SU-DHL-6 (cell line): ENCODE measurements around the gene LCN10.

ENCODE experiments used
- H2AFZ ChIP-seq: fragments of 200-600 bp; sonication (generic); 2 replicates; pipeline ENCODE4 v1.6.1; 2014; ENCODE audit warnings: low read depth, mild to moderate bottlenecking, moderate library complexity, mixed read lengths, antibody characterized with exemption, low read length; ENCODE audit not compliant: severe bottlenecking
- H3F3A ChIP-seq: fragments of 200-600 bp; shearing (Covaris generic); 2 replicates; pipeline ENCODE4 v1.6.0; 2016; ENCODE audit warnings: antibody characterized with exemption, mild to moderate bottlenecking; ENCODE audit not compliant: insufficient read depth
- H3K27ac ChIP-seq: fragments of 200-600 bp; sonication (generic); 2 replicates; pipeline ENCODE4 v1.5.1; 2016; ENCODE audit warnings: low read depth, mild to moderate bottlenecking, low read length, moderate library complexity, mixed read lengths
- H3K27me3 ChIP-seq: fragments of 200-600 bp; sonication (generic), shearing (Covaris generic); 2 replicates; pipeline ENCODE4 v1.6.0; 2014; ENCODE audit warnings: mild to moderate bottlenecking, low read length
- H3K36me3 ChIP-seq: fragments of 200-600 bp; sonication (generic); 2 replicates; pipeline ENCODE4 v1.6.1; 2014; ENCODE audit warnings: mild to moderate bottlenecking, low read length, mixed read lengths
- H3K4me2 ChIP-seq: fragments of 300-600, 200-600 bp; shearing (Covaris generic), sonication (generic); 2 replicates; pipeline ENCODE4 v1.6.0; 2014; ENCODE audit warnings: low read length, low read depth, mild to moderate bottlenecking; ENCODE audit not compliant: poor library complexity, severe bottlenecking
- H3K4me3 ChIP-seq: fragments of 200-600 bp; sonication (generic); 2 replicates; pipeline ENCODE4 v1.5.1; 2014; ENCODE audit warnings: antibody characterized with exemption, low read length, mild to moderate bottlenecking, mixed read lengths; ENCODE audit not compliant: insufficient read depth, poor library complexity, severe bottlenecking
- H3K79me2 ChIP-seq: fragments of 200-600 bp; sonication (generic); 2 replicates; pipeline ENCODE4 v1.6.1; 2014; ENCODE audit warnings: mild to moderate bottlenecking, low read length, moderate library complexity; ENCODE audit not compliant: insufficient read depth
- H3K9ac ChIP-seq: fragments of 200-600 bp; sonication (generic); 2 replicates; pipeline ENCODE4 v1.7.0; 2014; ENCODE audit warnings: mild to moderate bottlenecking, low read length
- H3K9me2 ChIP-seq: fragments of 200-600 bp; sonication (generic); replicated peaks from 2 replicates; pipeline ENCODE4 v1.6.1; 2014; ENCODE audit warnings: low read length; ENCODE audit not compliant: insufficient read depth
- H3K9me3 ChIP-seq: fragments of 200-600 bp; sonication (generic); 2 replicates; pipeline ENCODE4 v1.6.1; 2014; ENCODE audit warnings: low read length, mixed read lengths; ENCODE audit not compliant: insufficient read depth
- H4K20me1 ChIP-seq: fragments of 200-600 bp; sonication (generic); 2 replicates; pipeline ENCODE4 v1.6.1; 2014; ENCODE audit warnings: low read depth, mild to moderate bottlenecking, antibody characterized with exemption, low read length, moderate library complexity, mixed read lengths
- CTCF ChIP-seq: fragments of 200-600 bp; sonication (generic); IDR thresholded peaks from one replicate; pipeline ENCODE4 v1.5.1; 2017; ENCODE audit warnings: antibody characterized with exemption, mild to moderate bottlenecking, low read length, moderate library complexity; ENCODE audit not compliant: insufficient read depth, poor library complexity, severe bottlenecking
- EZH2phosphoT487 ChIP-seq: fragments of 200-600 bp; sonication (generic), shearing (Covaris generic); conservative IDR thresholded peaks from 2 replicates; pipeline ENCODE4 v1.6.1; 2018; ENCODE audit warnings: mild to moderate bottlenecking, antibody characterized with exemption, low read length, moderate library complexity, mixed read lengths

The LCN10 gene

GRCh38 chr9:136723362-136723976 lies 19.3 kb downstream of the LCN10 start:
- no peak overlapping the region for H3K4me3 ChIP-seq

GRCh38 chr9:136722969-136723356 lies 19.8 kb downstream of the LCN10 start:
- no peak overlapping the region for H2AFZ ChIP-seq
- TF ChIP-seq CTCF (no peak), EZH2phosphoT487 (no peak)
- peaks cover 31% of the 10 kb centered on the region for H3F3A ChIP-seq
- peaks cover 18% of the 10 kb centered on the region; the same call in 1 of the 2 replicates for H4K20me1 ChIP-seq
- no peak overlapping the region for H3K4me3 ChIP-seq
- no peak overlapping the region for H3K4me2 ChIP-seq
- H3K27ac ChIP-seq, result no peak overlapping the region
- peaks cover 16% of the 10 kb centered on the region for H3K79me2 ChIP-seq
- H3K27me3 ChIP-seq, result no peaks in the 10 kb centered on the region
- peaks cover 24% of the 10 kb centered on the region for H3K36me3 ChIP-seq
- H3K9me3 ChIP-seq, result no peaks in the 10 kb centered on the region
- no peak overlapping the region for H3K9ac ChIP-seq
- no peaks in the 10 kb centered on the region for H3K9me2 ChIP-seq

More at GRCh38 chr9:136723362-136723976, 19.3 kb downstream of the LCN10 start:
- Histone ChIP-seq H3K36me3 (peaks cover 24% of the 10 kb centered on the region), H3F3A (peaks cover 31% of the 10 kb centered on the region), H3K27ac (no peak overlapping the region), H3K79me2 (peaks cover 16% of the 10 kb centered on the region), H3K4me2 (no peak overlapping the region), H3K9ac (no peak overlapping the region), H4K20me1 (peaks cover 18% of the 10 kb centered on the region; the same call in 1 of the 2 replicates), H3K9me2 (no peaks in the 10 kb centered on the region), H2AFZ (no peak overlapping the region), H3K9me3 (no peaks in the 10 kb centered on the region), H3K27me3 (no peaks in the 10 kb centered on the region)
- TF ChIP-seq EZH2phosphoT487 (no peak), CTCF (no peak)

DNA sequence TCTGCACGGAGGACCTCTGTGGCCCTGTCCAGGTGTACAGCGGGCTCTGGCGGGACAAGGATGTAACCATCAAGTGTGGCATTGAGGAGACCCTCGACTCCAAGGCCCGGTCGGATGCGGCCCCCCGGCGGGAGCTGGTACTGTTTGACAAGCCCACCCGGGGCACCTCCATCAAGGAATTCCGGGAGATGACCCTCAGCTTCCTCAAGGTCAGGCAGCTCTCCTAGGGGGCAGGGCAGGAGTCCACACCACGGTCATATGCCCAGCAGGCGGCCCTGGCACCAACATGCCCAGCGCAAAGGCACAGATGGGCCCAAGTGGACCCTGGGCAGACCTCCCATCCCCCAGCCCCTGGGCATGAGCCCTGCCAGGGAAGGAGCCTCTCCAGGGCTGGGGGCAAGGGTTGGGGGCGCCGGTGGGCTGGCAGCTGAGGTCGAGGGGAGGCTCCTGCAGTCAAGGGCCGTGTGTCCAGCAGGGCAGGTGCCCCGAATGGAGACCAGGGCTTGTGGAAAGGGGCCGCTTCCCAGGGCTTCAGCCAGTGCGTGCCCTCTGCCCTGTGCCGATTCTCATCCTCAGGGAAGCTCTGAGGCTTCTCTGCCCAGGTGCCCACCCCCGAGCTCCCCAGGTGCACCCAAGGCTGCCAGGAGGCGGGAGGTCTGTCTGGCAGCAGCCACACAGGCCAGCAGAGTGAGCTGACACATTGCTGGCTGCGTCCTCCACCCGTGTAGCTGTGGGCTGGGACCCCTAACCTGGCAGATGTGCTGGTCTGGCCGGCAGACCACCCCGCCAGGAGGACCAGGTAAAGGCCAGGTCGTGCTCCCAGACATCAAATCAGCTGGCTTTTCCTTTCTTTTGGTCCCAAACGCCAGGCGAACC lies 20.4 kb downstream of the LCN10 start:
- Histone ChIP-seq H3K4me2 (no peak overlapping the region), H3K27me3 (no peaks in the 10 kb centered on the region), H3K79me2 (peaks cover 11% of the 10 kb centered on the region), H3K4me3 (no peak overlapping the region), H4K20me1 (peaks cover 16% of the 10 kb centered on the region; the same call in 1 of the 2 replicates), H2AFZ (no peak overlapping the region), H3K27ac (no peak overlapping the region), H3K9me2 (no peaks in the 10 kb centered on the region), H3F3A (peaks cover 28% of the 10 kb centered on the region), H3K9me3 (no peaks in the 10 kb centered on the region), H3K36me3 (peaks cover 22% of the 10 kb centered on the region), H3K9ac (no peak overlapping the region)
- TF ChIP-seq EZH2phosphoT487 (no peak), CTCF (no peak)
